Loucy (cell line): ENCODE measurements around the gene PDE11A.

Experiments used
- H2AFZ ChIP-seq: fragments of 200-600 bp; sonication (generic); 2 replicates; pipeline ENCODE4 v1.6.0; 2016; ENCODE audit warnings: antibody characterized with exemption, mild to moderate bottlenecking, low read length, moderate library complexity
- H3F3A ChIP-seq: fragments of 200-600 bp; 2 replicates; pipeline ENCODE4 v1.6.0; 2016; ENCODE audit warnings: antibody characterized with exemption, low read depth, mild to moderate bottlenecking
- H3K27me3 ChIP-seq: fragments of 200-600 bp; sonication (generic); 2 replicates; pipeline ENCODE4 v1.6.1; 2014; ENCODE audit warnings: low read length, mild to moderate bottlenecking; ENCODE audit not compliant: insufficient read depth, poor library complexity, severe bottlenecking
- H3K36me3 ChIP-seq: fragments of 200-600 bp; sonication (generic); 2 replicates; pipeline ENCODE4 v1.6.1; 2016; ENCODE audit warnings: low read length; ENCODE audit not compliant: insufficient read depth
- H3K4me1 ChIP-seq: fragments of 200-600 bp; sonication (generic); 2 replicates; pipeline ENCODE4 v1.5.1; 2014; ENCODE audit warnings: low read length, mild to moderate bottlenecking; ENCODE audit not compliant: insufficient read depth, poor library complexity, severe bottlenecking
- H3K4me2 ChIP-seq: fragments of 200-600 bp; sonication (generic); 2 replicates; pipeline ENCODE4 v1.6.0; 2014; ENCODE audit warnings: antibody characterized with exemption, low read length, low read depth, mild to moderate bottlenecking; ENCODE audit not compliant: poor library complexity, severe bottlenecking
- H3K4me3 ChIP-seq: fragments of 200-600 bp; sonication (generic); 2 replicates; pipeline ENCODE4 v1.5.1; 2014; ENCODE audit warnings: low read length, mild to moderate bottlenecking, mixed read lengths; ENCODE audit not compliant: poor library complexity, severe bottlenecking
- H3K79me2 ChIP-seq: fragments of 200-600 bp; sonication (generic); 2 replicates; pipeline ENCODE4 v1.6.1; 2014; ENCODE audit warnings: low read length; ENCODE audit not compliant: insufficient read depth
- H3K9ac ChIP-seq: fragments of 200-600 bp; sonication (generic); 2 replicates; pipeline ENCODE4 v1.6.0; 2014; ENCODE audit warnings: mild to moderate bottlenecking, low read depth, low read length, moderate library complexity; ENCODE audit not compliant: poor library complexity, severe bottlenecking
- H3K9me2 ChIP-seq: fragments of 200-600 bp; sonication (generic); replicated peaks from 2 replicates; pipeline ENCODE4 v1.6.1; 2016; ENCODE audit warnings: low read depth, low read length, mixed read lengths
- H3K9me3 ChIP-seq: fragments of 200-600 bp; sonication (generic); 2 replicates; pipeline ENCODE4 v1.6.1; 2014; ENCODE audit warnings: mild to moderate bottlenecking, antibody characterized with exemption, low read length, low read depth; ENCODE audit not compliant: insufficient read depth
- H4K20me1 ChIP-seq: fragments of 200-600 bp; sonication (generic); 2 replicates; pipeline ENCODE4 v1.6.0; 2014; ENCODE audit warnings: antibody characterized with exemption, low read length, mild to moderate bottlenecking; ENCODE audit not compliant: insufficient read depth, poor library complexity, severe bottlenecking
- CTCF ChIP-seq: fragments of 200-600 bp; sonication (generic); conservative IDR thresholded peaks from 2 replicates; pipeline ENCODE4 v1.5.1; 2014; ENCODE audit warnings: mild to moderate bottlenecking, antibody characterized with exemption, low read length
- EZH2phosphoT487 ChIP-seq: fragments of 200-600 bp; IDR thresholded peaks from 2 replicates; pipeline ENCODE4 v1.6.1; 2018; ENCODE audit warnings: antibody characterized with exemption, mild to moderate bottlenecking, moderate library complexity, borderline replicate concordance

The PDE11A gene

GRCh38 chr2:177929662-177930522 lies 142.7 kb downstream of the PDE11A start:
- TF ChIP-seq CTCF (no peak), EZH2phosphoT487 (no peak)
- no peaks in the 10 kb centered on the region for H3K27me3 ChIP-seq
- H3K9ac ChIP-seq: no peak overlapping the region
- no peaks in the 10 kb centered on the region for H3K9me2 ChIP-seq
- no peaks in the 10 kb centered on the region for H3K36me3 ChIP-seq
- no peak overlapping the region for H3K4me3 ChIP-seq
- no peaks in the 10 kb centered on the region for H3F3A ChIP-seq
- no peaks in the 10 kb centered on the region for H4K20me1 ChIP-seq
- no peak overlapping the region for H3K4me2 ChIP-seq
- 0 out of 2 replicates have a peak, but pooled peaks cover 9% of the 10 kb centered on the region for H3K9me3 ChIP-seq
- peaks cover 11% of the 10 kb centered on the region for H3K4me1 ChIP-seq
- no peaks in the 10 kb centered on the region for H3K79me2 ChIP-seq
- H2AFZ ChIP-seq: 0 out of 2 replicates have a peak overlapping the region, but pooled peaks have one; percentile 33

DNA sequence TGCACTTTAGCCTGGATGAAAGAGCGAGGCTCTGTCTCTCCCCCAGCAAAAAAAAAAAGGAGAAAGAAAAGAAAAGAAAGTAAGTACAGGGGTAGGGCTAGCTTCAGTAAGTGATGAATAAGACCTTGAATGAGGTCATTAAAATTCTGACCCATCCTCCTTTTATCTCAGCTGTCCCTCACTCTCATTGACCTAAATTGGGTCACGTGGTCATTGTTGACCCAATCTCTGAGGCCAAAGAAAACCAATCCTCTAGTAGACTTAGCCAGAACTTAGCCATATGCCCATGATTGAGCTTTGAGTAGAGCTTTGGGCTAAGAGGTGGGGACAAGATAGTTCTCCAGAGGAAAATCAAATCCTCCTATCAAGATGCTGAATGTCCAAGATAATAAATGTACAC lies 149.3 kb downstream of the PDE11A start:
- no peak for TF ChIP-seq CTCF
- no peak for TF ChIP-seq EZH2phosphoT487
- H3K9me2 ChIP-seq: no peaks in the 10 kb centered on the region

GRCh38 chr2:177921726-177922125 lies 150.9 kb downstream of the PDE11A start:
- Histone ChIP-seq H3K79me2 (no peaks in the 10 kb centered on the region), H3K4me1 (peaks cover 17% of the 10 kb centered on the region), H3K9ac (no peak overlapping the region), H3K9me3 (0 out of 2 replicates have a peak, but pooled peaks cover 9% of the 10 kb centered on the region), H3K27me3 (no peaks in the 10 kb centered on the region), H4K20me1 (no peaks in the 10 kb centered on the region), H3K36me3 (no peaks in the 10 kb centered on the region), H3K4me2 (no peak overlapping the region), H3F3A (peaks cover 3% of the 10 kb centered on the region; the same call in 1 of the 2 replicates), H3K9me2 (no peaks in the 10 kb centered on the region), H3K4me3 (no peak overlapping the region), H2AFZ (no peak overlapping the region)
- no peak for TF ChIP-seq EZH2phosphoT487
- TF ChIP-seq CTCF: no peak

More for the DNA sequence above, 149.3 kb downstream of the PDE11A start:
- no peaks in the 10 kb centered on the region for H4K20me1 ChIP-seq
- H3K4me3 ChIP-seq: no peak overlapping the region
- 0 out of 2 replicates have a peak, but pooled peaks cover 9% of the 10 kb centered on the region for H3K9me3 ChIP-seq
- peaks cover 4% of the 10 kb centered on the region for H3K4me1 ChIP-seq
- no peak overlapping the region for H3K9ac ChIP-seq
- no peaks in the 10 kb centered on the region for H3K79me2 ChIP-seq
- H3K27me3 ChIP-seq: no peaks in the 10 kb centered on the region
- no peaks in the 10 kb centered on the region for H3K36me3 ChIP-seq
- no peak overlapping the region for H3K4me2 ChIP-seq
- peaks cover under 1% of the 10 kb centered on the region; the same call in 1 of the 2 replicates for H3F3A ChIP-seq
- no peak overlapping the region for H2AFZ ChIP-seq
